HepG2 (cell line): ENCODE results near the gene KLHL33. TPM values are rescaled to one million over a fixed set of nuclear protein-coding genes. Genes with fewer than 3 reads are reported as not detected.

Experiments used
- ARID3A ChIP-seq: IDR thresholded peaks from 2 replicates; pipeline ENCODE4 v1.6.1; 2012; ENCODE audit warnings: low read depth, low read length, improper control_type of control experiment
- ATF6 ChIP-seq: sonication (generic); formaldehyde crosslinking; conservative IDR thresholded peaks from 2 replicates; pipeline ENCODE4 v1.4.0; 2020; ENCODE audit warnings: missing genetic modification reagents
- CBX1 ChIP-seq: IDR thresholded peaks from one replicate; pipeline ENCODE4 v1.6.1; 2016; ENCODE audit warnings: antibody characterized with exemption, low read depth
- CEBPZ ChIP-seq: IDR thresholded peaks from 2 replicates; pipeline ENCODE4 v1.6.1; 2012; ENCODE audit warnings: low read length, improper control_type of control experiment
- EHMT2 ChIP-seq: fragments of 200-600 bp; sonication (generic); IDR thresholded peaks from 2 replicates; pipeline ENCODE4 v1.7.0; 2017; ENCODE audit warnings: antibody characterized with exemption, low read depth, low read length, borderline replicate concordance
- GPBP1L1 ChIP-seq: sonication (generic); formaldehyde crosslinking; IDR thresholded peaks from 2 replicates; pipeline ENCODE4 v1.5.0; 2020; ENCODE audit warnings: mild to moderate bottlenecking, missing genetic modification reagents
- HDAC2 ChIP-seq: sonication (generic); formaldehyde crosslinking; IDR thresholded peaks from 2 replicates; pipeline ENCODE4 v1.4.0; 2020; ENCODE audit warnings: missing genetic modification reagents
- HNRNPL ChIP-seq: fragments of 200-400 bp; formaldehyde crosslinking; IDR thresholded peaks from 2 replicates; pipeline ENCODE4 v1.6.1; 2017; ENCODE audit warnings: mild to moderate bottlenecking, low read depth, low read length
- KDM5B ChIP-seq: sonication (generic); formaldehyde crosslinking; IDR thresholded peaks from 2 replicates; pipeline ENCODE4 v1.4.0; 2020; ENCODE audit warnings: missing genetic modification reagents, mild to moderate bottlenecking, borderline replicate concordance
- MTA1 ChIP-seq: sonication (generic); formaldehyde crosslinking; IDR thresholded peaks from 2 replicates; pipeline ENCODE4 v1.4.0; 2020; ENCODE audit warnings: missing genetic modification reagents, mild to moderate bottlenecking, borderline replicate concordance
- MTF2 ChIP-seq: sonication (generic); formaldehyde crosslinking; IDR thresholded peaks from 2 replicates; pipeline ENCODE4 v1.5.0; 2020; ENCODE audit warnings: missing genetic modification reagents, borderline replicate concordance
- NFE2L2 ChIP-seq: fragments of 150-350 bp; IDR thresholded peaks from 2 replicates; pipeline ENCODE4 v1.6.1; 2014; ENCODE audit warnings: low read length
- POLR2AphosphoS5 ChIP-seq: IDR thresholded peaks from 2 replicates; pipeline ENCODE4 v1.6.1; 2012; ENCODE audit warnings: low read depth, low read length
- RBFOX2 ChIP-seq: fragments of 200-400 bp; formaldehyde crosslinking; IDR thresholded peaks from 2 replicates; pipeline ENCODE4 v1.6.1; 2017; ENCODE audit warnings: low read depth, mild to moderate bottlenecking, low read length
- ZFP36L2 ChIP-seq: sonication (generic); formaldehyde crosslinking; IDR thresholded peaks from 2 replicates; pipeline ENCODE4 v1.4.0; 2020; ENCODE audit warnings: missing genetic modification reagents
- ZNF101 ChIP-seq: sonication (generic); formaldehyde crosslinking; IDR thresholded peaks from 2 replicates; pipeline ENCODE4 v1.4.0; 2020; ENCODE audit warnings: mild to moderate bottlenecking, low read depth, missing genetic modification reagents, borderline replicate concordance
- ZNF574 ChIP-seq: sonication (generic); formaldehyde crosslinking; IDR thresholded peaks from 2 replicates; pipeline ENCODE4 v1.4.0; 2020; ENCODE audit warnings: missing genetic modification reagents
- ZNF605 ChIP-seq: sonication (generic); formaldehyde crosslinking; IDR thresholded peaks from 2 replicates; pipeline ENCODE4 v1.8.0; 2022; ENCODE audit warnings: mild to moderate bottlenecking, missing genetic modification reagents
- ZSCAN9 ChIP-seq: IDR thresholded peaks from 2 replicates; pipeline ENCODE4 v1.6.1; 2016; ENCODE audit warnings: borderline replicate concordance
- polyA plus RNA-seq, 8 experiments: library from polyadenylated mRNA; depleted of rRNA in 3 of 8; stranded (reverse) in 7 of 8; unstranded in 1 of 8; fragments of >200 nt; fragmentation: Illumina TruSeq in 4 of 8; extraction: Trizol in 4 of 8; gene quantifications; 2 replicates each; pipeline versions ENCODE4 v1.2.1 to v1.2.3, GENCODE V29; 2011 to 2016; ENCODE audit warnings: low read depth in 4 of 8, missing spikeins in 1 of 8, mixed read lengths in 1 of 8; ENCODE audit not compliant: insufficient read depth in 1 of 8
- total RNA-seq, 5 experiments: library from RNA; depleted of rRNA; stranded (reverse); fragments of >200 nt; fragmentation: Illumina TruSeq; extraction: Trizol; gene quantifications; 2 replicates each; pipeline ENCODE4 v1.2.3, GENCODE V29; 2016; ENCODE audit warnings: low read depth in 1 of 5

KLHL33 gene
- total and polyA plus RNA-seq, 2 of the 13 experiments (the other 11 are each of a cell fraction or from before 2014, with no cell fraction given), result not detected

- TF ChIP-seq ZNF574 (CRISPR knock-in tag), result no peak
- TF ChIP-seq ZNF101 (CRISPR knock-in tag), result no peak
- TF ChIP-seq NFE2L2, result no peak
- TF ChIP-seq MTA1, result no peak
- no peak for TF ChIP-seq POLR2AphosphoS5
- no peak for TF ChIP-seq MTF2 (CRISPR knock-in tag)
- TF ChIP-seq ZFP36L2 (CRISPR knock-in tag), result no peak
- TF ChIP-seq RBFOX2, result no peak
- no peak for TF ChIP-seq KDM5B (CRISPR knock-in tag)
- peak; percentile 23; the same call in 1 of the 2 replicates for TF ChIP-seq ARID3A
- TF ChIP-seq EHMT2, result peak; percentile 82
- no peak for TF ChIP-seq ZNF605 (CRISPR knock-in tag)
- TF ChIP-seq GPBP1L1, result no peak
- no peak for TF ChIP-seq HNRNPL
- TF ChIP-seq ZSCAN9 (CRISPR knock-in tag), result no peak
- no peak for TF ChIP-seq CEBPZ
- no peak for TF ChIP-seq HDAC2 (CRISPR knock-in tag)
- no peak for TF ChIP-seq CBX1
- TF ChIP-seq ATF6, result no peak
Measured at GRCh38 chr14:20418501-20418909, 17.5 kb downstream of the KLHL33 start (continued).
